OCI-LY1 (cell line): ENCODE measurements around the gene PPFIA1.

ENCODE experiments used
- EZH2 ChIP-seq: fragments of 200-600 bp; sonication (generic), shearing (Covaris generic); IDR thresholded peaks from 2 replicates; pipeline ENCODE4 v1.8.0; 2017; ENCODE audit warnings: borderline replicate concordance, mixed run types, mild to moderate bottlenecking, antibody characterized with exemption, low read length, moderate library complexity, mixed read lengths
- TF ChIP-seq, protein P1 (sequence below): fragments of 200-600 bp; sonication (generic), shearing (Covaris generic); IDR thresholded peaks from 2 replicates; pipeline ENCODE4 v1.5.1; 2017; ENCODE audit warnings: mild to moderate bottlenecking, antibody characterized with exemption, low read length, moderate library complexity, mixed read lengths

GRCh38 chr11:70242885-70243284 lies 27.6 kb upstream of the PPFIA1 start:
- TF ChIP-seq EZH2 = no peak
- TF ChIP-seq, protein P1, sequence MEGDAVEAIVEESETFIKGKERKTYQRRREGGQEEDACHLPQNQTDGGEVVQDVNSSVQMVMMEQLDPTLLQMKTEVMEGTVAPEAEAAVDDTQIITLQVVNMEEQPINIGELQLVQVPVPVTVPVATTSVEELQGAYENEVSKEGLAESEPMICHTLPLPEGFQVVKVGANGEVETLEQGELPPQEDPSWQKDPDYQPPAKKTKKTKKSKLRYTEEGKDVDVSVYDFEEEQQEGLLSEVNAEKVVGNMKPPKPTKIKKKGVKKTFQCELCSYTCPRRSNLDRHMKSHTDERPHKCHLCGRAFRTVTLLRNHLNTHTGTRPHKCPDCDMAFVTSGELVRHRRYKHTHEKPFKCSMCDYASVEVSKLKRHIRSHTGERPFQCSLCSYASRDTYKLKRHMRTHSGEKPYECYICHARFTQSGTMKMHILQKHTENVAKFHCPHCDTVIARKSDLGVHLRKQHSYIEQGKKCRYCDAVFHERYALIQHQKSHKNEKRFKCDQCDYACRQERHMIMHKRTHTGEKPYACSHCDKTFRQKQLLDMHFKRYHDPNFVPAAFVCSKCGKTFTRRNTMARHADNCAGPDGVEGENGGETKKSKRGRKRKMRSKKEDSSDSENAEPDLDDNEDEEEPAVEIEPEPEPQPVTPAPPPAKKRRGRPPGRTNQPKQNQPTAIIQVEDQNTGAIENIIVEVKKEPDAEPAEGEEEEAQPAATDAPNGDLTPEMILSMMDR = no peak
